HG02970 (cell line): Measurements from ENCODE around the gene RLN2.

Experiments used
- ATAC-seq: cut with Tn5 transposase; IDR thresholded peaks from one replicate; pipeline ENCODE4 v1.9.1; 2021; ENCODE audit warnings: mild to moderate bottlenecking, moderate library complexity, moderate number of reproducible peaks; ENCODE audit not compliant: unreplicated experiment, low FRiP score

RLN2 gene

DNA sequence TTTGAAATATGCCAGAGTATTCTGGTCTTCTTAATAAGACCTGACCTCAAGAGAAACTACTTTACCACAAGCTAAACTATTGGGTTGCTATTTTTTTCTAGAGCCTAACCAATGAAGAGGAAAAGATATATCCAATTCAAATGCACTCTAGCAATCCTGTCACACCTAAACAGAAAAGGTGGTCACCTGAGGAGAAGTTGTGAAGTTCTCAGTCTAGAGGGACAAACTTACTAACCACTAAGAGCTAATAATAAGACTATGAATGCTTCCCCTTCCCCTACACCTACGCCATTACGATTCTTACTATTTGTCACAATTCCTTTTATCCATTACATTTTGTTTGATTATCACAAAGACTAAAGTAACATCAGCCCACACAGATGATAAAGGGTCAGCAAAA lies 29.7 kb downstream of the RLN2 start:
- no peak for ATAC-seq

DNA sequence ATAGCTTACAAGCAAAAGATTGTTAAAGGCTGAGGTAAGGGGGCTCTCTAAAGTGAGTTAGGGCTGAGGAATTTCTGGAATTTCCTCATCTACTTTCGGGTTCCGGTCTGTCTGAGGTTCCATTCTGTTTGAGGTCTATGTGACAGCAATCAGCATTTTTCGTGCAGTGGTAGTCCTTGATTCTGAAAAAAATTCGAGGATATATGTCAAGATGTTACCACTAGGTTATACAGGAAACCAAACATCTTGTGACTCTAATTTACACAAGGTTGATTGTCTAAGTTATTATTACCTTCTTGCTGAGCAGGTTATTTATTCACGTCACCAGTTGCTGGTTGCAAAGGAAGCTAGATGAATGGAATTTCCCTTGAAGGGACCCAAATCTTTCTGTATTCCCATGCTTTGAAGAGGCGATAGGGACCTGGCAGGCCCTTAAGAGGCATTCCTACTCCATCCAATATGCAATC lies 35.2 kb downstream of the RLN2 start:
- ATAC-seq: no peak

DNA sequence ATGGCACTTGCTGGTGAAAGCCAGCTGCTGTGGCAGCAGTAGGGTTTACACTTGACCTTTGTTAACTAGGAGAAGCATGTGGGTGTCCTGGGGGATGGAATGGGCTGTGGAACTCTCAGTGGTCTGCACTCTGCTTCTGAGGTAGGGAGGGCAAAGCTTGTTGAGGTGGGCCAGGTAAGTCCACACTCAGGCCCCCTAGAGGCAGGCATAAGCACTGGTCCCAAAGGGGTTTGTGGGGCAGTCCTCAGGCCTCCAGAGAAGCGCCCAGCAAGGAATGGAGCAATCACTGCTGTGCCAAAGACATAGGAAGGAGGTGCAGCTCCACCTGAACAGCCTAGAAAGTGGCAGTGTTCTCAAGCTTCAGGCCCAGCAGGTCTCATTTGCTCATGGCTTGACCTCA lies 38.6 kb downstream of the RLN2 start:
- ATAC-seq: no peak

DNA sequence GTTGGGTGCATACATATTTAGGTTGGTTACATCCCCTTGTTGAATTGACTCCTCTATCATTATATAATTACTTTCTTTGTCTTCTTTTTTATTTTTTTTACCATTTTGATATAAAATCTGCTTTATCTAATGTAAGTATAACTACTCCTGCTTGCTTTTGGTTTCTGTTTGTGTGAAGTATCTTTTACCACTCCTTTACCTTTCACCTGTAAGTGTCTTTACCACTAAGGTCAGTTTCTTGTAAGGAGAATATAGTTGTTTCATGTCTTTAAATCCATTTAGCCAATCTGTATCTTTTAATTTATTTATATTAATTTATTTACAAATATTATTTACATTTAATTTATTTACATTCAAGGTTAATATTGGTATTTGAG lies 40.3 kb downstream of the RLN2 start:
- no peak for ATAC-seq

DNA sequence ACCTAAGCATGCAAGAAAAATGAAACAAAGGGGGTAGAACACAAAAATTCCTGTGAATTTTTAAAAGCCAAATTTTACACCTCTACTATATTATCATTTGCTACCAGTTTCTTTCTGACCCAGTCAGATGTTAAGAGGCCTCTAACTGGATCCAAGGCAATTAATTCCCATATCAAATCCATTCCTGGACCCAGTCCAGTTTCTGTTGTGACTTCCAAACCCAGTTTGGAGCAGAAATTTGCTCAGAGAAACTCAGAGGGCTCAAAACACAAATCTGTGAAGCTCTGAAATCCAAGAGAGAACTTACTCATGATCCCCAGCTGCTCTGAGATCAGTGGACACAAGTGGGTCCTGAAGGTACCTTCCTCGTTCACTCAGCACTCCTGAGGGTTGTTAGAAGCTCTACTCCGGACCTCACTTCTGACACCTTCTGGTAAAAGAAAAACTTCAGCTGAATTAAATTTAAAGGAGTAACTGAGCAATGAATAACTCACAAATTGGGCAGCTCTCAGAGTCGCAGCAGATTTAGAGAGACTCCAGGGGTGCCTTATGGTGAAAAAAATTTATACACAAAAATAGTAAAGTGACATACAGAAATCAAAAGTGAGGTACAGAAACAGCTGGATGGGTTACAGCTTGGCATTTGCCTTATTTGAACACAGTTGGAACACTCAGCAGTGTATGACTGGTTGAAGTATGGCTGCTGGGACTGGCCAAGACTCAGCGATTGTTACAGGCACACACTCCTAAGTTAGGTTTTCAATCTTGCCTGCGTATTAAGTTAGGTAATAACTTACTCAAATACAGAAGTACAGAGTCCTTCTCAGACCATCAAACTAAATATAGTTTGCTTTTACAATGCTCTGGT lies 40.9 kb downstream of the RLN2 start:
- ATAC-seq: no peak
